Caco-2 (cell line): ENCODE results near the gene ANKRD28. TPM values are rescaled to one million over a fixed set of nuclear protein-coding genes. Genes with fewer than 3 reads are reported as not detected.

Experiments used
- BruUV-seq: library from RNA; stranded (reverse); fragments of 400-500 nt; replicated peaks from 2 replicates; lab custom pipeline; 2021; lab: Mats Ljungman, UMichigan
- CTCF ChIA-PET: fragments of 300-600 bp; sonication (Branson Sonifier 250); formaldehyde crosslinking; loops from one replicate; lab custom pipeline; 2022; ENCODE audit warnings: antibody characterized with exemption; lab: Charles Lee
- POLR2A ChIA-PET: fragments of 300-600 bp; sonication (Branson Sonifier 250); formaldehyde crosslinking; loops from one replicate; lab custom pipeline; 2022; ENCODE audit warnings: antibody characterized with exemption; lab: Charles Lee
- DNase-seq, 2 experiments: peaks; one replicate each; pipeline versions ENCODE4 v3.0.0 to v3.0.0-alpha.2; 2020 to 2022
- H3K27me3 ChIP-seq: replicated peaks from 2 replicates; pipeline ENCODE4 v1.6.0; 2011; ENCODE audit warnings: low read length; ENCODE audit not compliant: control insufficient read depth, insufficient read depth
- H3K36me3 ChIP-seq: 2 replicates; pipeline ENCODE4 v1.5.1; 2011; ENCODE audit warnings: low read length; ENCODE audit not compliant: control insufficient read depth, insufficient read depth
- H3K4me1 ChIP-seq: fragments of 250-450 bp; sonication (Bioruptor Pico); 2 replicates; pipeline ENCODE4 v1.5.1; 2020; ENCODE audit warnings: mild to moderate bottlenecking
- H3K4me3 ChIP-seq: 2 replicates; pipeline ENCODE4 v1.5.1; 2011; ENCODE audit warnings: low read depth, mild to moderate bottlenecking, control low read depth, low read length
- H3K9me3 ChIP-seq: fragments of 250-450 bp; sonication (Bioruptor Pico); 2 replicates; pipeline ENCODE4 v1.5.1; 2020; ENCODE audit warnings: mild to moderate bottlenecking, moderate library complexity
- H3K27ac Mint-ChIP-seq: one replicate; pipeline ENCODE4 v1.8.0; 2022; ENCODE audit warnings: mixed read lengths; ENCODE audit not compliant: unreplicated experiment
- H3K27me3 Mint-ChIP-seq: one replicate; pipeline ENCODE4 v1.8.0; 2022; ENCODE audit warnings: mixed read lengths; ENCODE audit not compliant: insufficient read depth, unreplicated experiment
- H3K36me3 Mint-ChIP-seq: one replicate; pipeline ENCODE4 v1.8.0; 2022; ENCODE audit warnings: mild to moderate bottlenecking, mixed read lengths; ENCODE audit not compliant: insufficient read depth, unreplicated experiment
- H3K4me1 Mint-ChIP-seq: one replicate; pipeline ENCODE4 v1.8.0; 2022; ENCODE audit warnings: low read depth, mixed read lengths; ENCODE audit not compliant: unreplicated experiment
- H3K4me3 Mint-ChIP-seq: one replicate; pipeline ENCODE4 v1.8.0; 2022; ENCODE audit warnings: mild to moderate bottlenecking, moderate library complexity, mixed read lengths; ENCODE audit not compliant: unreplicated experiment
- H3K9me3 Mint-ChIP-seq: one replicate; pipeline ENCODE4 v1.8.0; 2022; ENCODE audit warnings: mixed read lengths; ENCODE audit not compliant: unreplicated experiment
- CTCF ChIP-seq, 2 experiments: fragments of 200-600 bp in 1 of 2; IDR thresholded peaks; 1 replicate in 1 of 2; 2 replicates in 1 of 2; pipeline versions ENCODE4 v1.5.1 to v1.8.0; 2011 to 2022; ENCODE audit warnings: antibody characterized with exemption in 1 of 2, control low read depth in 1 of 2, inconsistent platforms in 1 of 2, low read depth in 1 of 2, low read length in 1 of 2, mild to moderate bottlenecking in 1 of 2, moderate library complexity in 1 of 2; ENCODE audit not compliant: insufficient read depth in 1 of 2, severe bottlenecking in 1 of 2, unreplicated experiment in 1 of 2
- intact Hi-C: fragments of 100-400 bp; cut with micrococcal nuclease; formaldehyde crosslinking; loops from one replicate; pipeline ENCODE4 v1.10.0; 2022; ENCODE audit not compliant: unreplicated experiment
- total RNA-seq: library from RNA; stranded (reverse); gene quantifications from 2 replicates; pipeline ENCODE4 v1.2.3, GENCODE V29; 2022

Gene ANKRD28
- total RNA-seq, 1 experiment from 2014 or later: 37.2 TPM

DNA sequence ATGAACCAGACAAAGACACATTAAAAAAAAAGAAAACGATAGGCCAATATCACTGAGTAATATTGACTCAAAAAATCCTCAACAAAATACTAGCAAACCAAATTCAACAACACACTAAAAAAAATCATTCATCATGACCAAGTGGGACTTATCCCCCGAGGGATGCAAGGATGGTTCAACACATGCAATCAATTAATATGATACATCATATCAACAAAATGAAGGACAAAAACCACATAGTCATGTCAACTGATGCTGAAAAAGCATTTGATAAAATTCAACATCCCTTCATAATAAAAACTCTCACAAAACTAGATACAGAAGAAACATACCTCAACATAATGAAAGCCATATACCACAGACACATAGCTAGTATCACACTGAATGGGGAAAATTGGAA, 41.8 kb upstream of the ANKRD28 start:
- CTCF ChIA-PET: no interaction called here
- H3K36me3 Mint-ChIP-seq: no peaks in the 10 kb centered on the region

GRCh38 chr3:15831927-15832326, 34.1 kb upstream of the ANKRD28 start:
- Mint-ChIP-seq H3K36me3 (no peaks in the 10 kb centered on the region), H3K27ac (no peak overlapping the region), H3K4me3 (no peak overlapping the region), H3K9me3 (no peaks in the 10 kb centered on the region), H3K27me3 (no peaks in the 10 kb centered on the region), H3K4me1 (no peaks in the 10 kb centered on the region)
- intact Hi-C loops: no loop called here
- CTCF ChIA-PET: no interaction called here
- DNase-seq: no peak
- no TSS peak for BruUV-seq
- no peak overlapping the region for H3K4me3 ChIP-seq
- no peaks in the 10 kb centered on the region for H3K4me1 ChIP-seq
- no peak for TF ChIP-seq CTCF (IDR thresholded peaks at IDR 0.05; ENCODE audit: insufficient read depth in 1 of 2, low read depth in 1 of 2, low read length in 1 of 2, severe bottlenecking in 1 of 2, unreplicated experiment in 1 of 2)
- no peaks in the 10 kb centered on the region for H3K36me3 ChIP-seq
- POLR2A ChIA-PET: no interaction called here
- H3K9me3 ChIP-seq: no peaks in the 10 kb centered on the region
- H3K27me3 ChIP-seq: no peaks in the 10 kb centered on the region

More for the DNA sequence above, 41.8 kb upstream of the ANKRD28 start:
- H3K4me1 ChIP-seq: no peaks in the 10 kb centered on the region
- intact Hi-C loops: no loop called here
- BruUV-seq: no TSS peak
- TF ChIP-seq CTCF (IDR thresholded peaks at IDR 0.05; ENCODE audit: insufficient read depth in 1 of 2, low read depth in 1 of 2, low read length in 1 of 2, severe bottlenecking in 1 of 2, unreplicated experiment in 1 of 2): no peak
- no peaks in the 10 kb centered on the region for H3K36me3 ChIP-seq
- no peak overlapping the region for H3K4me3 ChIP-seq
- H3K4me1 Mint-ChIP-seq: no peaks in the 10 kb centered on the region
- POLR2A ChIA-PET: no interaction called here
- H3K9me3 Mint-ChIP-seq: peaks cover 9% of the 10 kb centered on the region
- H3K4me3 Mint-ChIP-seq: no peak overlapping the region
- H3K9me3 ChIP-seq: no peaks in the 10 kb centered on the region
- no peaks in the 10 kb centered on the region for H3K27me3 Mint-ChIP-seq
- no peaks in the 10 kb centered on the region for H3K27me3 ChIP-seq
- DNase-seq: no peak
- no peak overlapping the region for H3K27ac Mint-ChIP-seq

DNA sequence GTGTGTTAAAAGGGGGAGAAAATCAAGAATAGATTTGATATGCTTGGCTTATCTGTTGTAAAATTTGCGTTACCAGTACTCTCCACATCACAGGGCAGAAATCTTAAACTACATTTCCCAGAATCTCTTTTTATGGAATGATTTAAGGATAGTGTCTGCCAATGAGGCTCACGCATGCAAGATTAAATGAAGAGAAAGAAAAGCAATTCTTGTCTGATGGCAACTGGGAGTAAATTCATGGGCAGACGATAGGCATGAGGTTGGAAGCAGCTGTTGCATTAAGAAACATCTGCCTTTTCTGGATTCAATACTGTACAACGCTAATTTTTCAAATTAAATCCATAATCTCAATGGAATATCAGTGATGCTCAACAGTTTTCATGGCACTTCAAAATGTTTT, 27.2 kb upstream of the ANKRD28 start:
- no peak for TF ChIP-seq CTCF (IDR thresholded peaks at IDR 0.05; ENCODE audit: insufficient read depth in 1 of 2, low read depth in 1 of 2, low read length in 1 of 2, severe bottlenecking in 1 of 2, unreplicated experiment in 1 of 2)
- no peaks in the 10 kb centered on the region for H3K4me1 ChIP-seq
- intact Hi-C loops: no loop called here
- no peak overlapping the region for H3K4me3 Mint-ChIP-seq
- ChIA-PET POLR2A (no interaction called here), CTCF (no interaction called here)
- DNase-seq: no peak
- H3K9me3 Mint-ChIP-seq: no peaks in the 10 kb centered on the region
- H3K27me3 Mint-ChIP-seq: no peaks in the 10 kb centered on the region
- H3K36me3 ChIP-seq: no peaks in the 10 kb centered on the region
- H3K4me1 Mint-ChIP-seq: no peaks in the 10 kb centered on the region
- no peak overlapping the region for H3K4me3 ChIP-seq
- no peaks in the 10 kb centered on the region for H3K27me3 ChIP-seq
- H3K9me3 ChIP-seq: no peaks in the 10 kb centered on the region
- no peak overlapping the region for H3K27ac Mint-ChIP-seq
- no peaks in the 10 kb centered on the region for H3K36me3 Mint-ChIP-seq
- BruUV-seq: no TSS peak
